Measurements from ENCODE around the gene FAM53B.

GRCh38 chr10:124591123-124591495 is 153.1 kb downstream of the FAM53B start:
- TF ChIP-seq POLR2A (IDR thresholded peaks at IDR 0.05; ENCODE audit: low read depth, low read length) (no peak), POLR2AphosphoS5 (IDR thresholded peaks at IDR 0.05; ENCODE audit: low read depth, low read length) (no peak)

Data from GM12891 (cell line).